ENCODE results near the gene STXBP4.

DNA sequence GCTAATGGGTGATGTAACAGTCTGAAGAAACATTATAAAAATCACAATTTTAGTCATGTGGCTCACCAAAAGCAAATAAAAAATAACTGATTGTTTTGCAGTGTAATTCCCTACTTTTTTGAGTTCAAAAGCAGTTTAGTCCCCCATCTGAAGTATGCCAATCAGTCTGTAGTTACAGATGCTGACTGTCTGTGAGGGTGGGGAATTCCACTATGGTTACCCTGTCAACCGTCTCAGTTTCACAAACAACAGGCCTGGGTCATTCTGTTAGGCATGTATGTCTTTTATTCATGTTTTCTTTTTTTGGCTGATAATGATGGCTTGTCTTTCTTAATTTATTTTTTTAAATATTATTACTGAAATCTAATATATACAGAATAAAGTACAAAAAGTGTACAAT lies 69.3 kb downstream of the STXBP4 start:
- TF ChIP-seq, protein P1, sequence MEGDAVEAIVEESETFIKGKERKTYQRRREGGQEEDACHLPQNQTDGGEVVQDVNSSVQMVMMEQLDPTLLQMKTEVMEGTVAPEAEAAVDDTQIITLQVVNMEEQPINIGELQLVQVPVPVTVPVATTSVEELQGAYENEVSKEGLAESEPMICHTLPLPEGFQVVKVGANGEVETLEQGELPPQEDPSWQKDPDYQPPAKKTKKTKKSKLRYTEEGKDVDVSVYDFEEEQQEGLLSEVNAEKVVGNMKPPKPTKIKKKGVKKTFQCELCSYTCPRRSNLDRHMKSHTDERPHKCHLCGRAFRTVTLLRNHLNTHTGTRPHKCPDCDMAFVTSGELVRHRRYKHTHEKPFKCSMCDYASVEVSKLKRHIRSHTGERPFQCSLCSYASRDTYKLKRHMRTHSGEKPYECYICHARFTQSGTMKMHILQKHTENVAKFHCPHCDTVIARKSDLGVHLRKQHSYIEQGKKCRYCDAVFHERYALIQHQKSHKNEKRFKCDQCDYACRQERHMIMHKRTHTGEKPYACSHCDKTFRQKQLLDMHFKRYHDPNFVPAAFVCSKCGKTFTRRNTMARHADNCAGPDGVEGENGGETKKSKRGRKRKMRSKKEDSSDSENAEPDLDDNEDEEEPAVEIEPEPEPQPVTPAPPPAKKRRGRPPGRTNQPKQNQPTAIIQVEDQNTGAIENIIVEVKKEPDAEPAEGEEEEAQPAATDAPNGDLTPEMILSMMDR (IDR thresholded peaks at IDR 0.05; ENCODE audit: insufficient read depth, low read length, poor library complexity, severe bottlenecking), result no peak
- TF ChIP-seq EZH2phosphoT487 (conservative IDR thresholded peaks at IDR 0.05; ENCODE audit: low read length), result no peak
